PC-3 (cell line): ENCODE data around the gene TACR2. TPM values are rescaled to one million over a fixed set of nuclear protein-coding genes. Genes with fewer than 3 reads are reported as not detected.
"Not testable (repeated sequence)": the region's sequence is repeated elsewhere in the genome, so short reads cannot be mapped to it uniquely, and the experiment has no call there.

Experiments used
- ATAC-seq: fragments of 200-7000 bp; cut with Tn5 transposase; 2 replicates; pipeline ENCODE4 v1.9.1; 2020; ENCODE audit warnings: mild to moderate bottlenecking, moderate library complexity
- BruUV-seq: library from RNA; stranded (reverse); fragments of 400-500 nt; replicated peaks from 2 replicates; lab custom pipeline; 2021; lab: Mats Ljungman, UMichigan
- CTCF ChIA-PET: fragments of 300-600 bp; sonication (Branson Sonifier 250); formaldehyde crosslinking; loops from one replicate; lab custom pipeline; 2022; ENCODE audit warnings: antibody characterized with exemption; lab: Charles Lee
- POLR2A ChIA-PET: fragments of 300-600 bp; sonication (Branson Sonifier 250); formaldehyde crosslinking; loops from one replicate; lab custom pipeline; 2022; ENCODE audit warnings: antibody characterized with exemption; ENCODE audit not compliant: unreplicated experiment; lab: Charles Lee
- DNase-seq: peaks from one replicate; pipeline ENCODE4 v3.0.0-alpha.2; 2015
- H2AFZ ChIP-seq: fragments of 300-600 bp; sonication (generic); 2 replicates; pipeline ENCODE4 v1.6.0; 2016; ENCODE audit warnings: antibody characterized with exemption, low read length
- H3F3A ChIP-seq: fragments of 300-600 bp; sonication (generic); one replicate; pipeline ENCODE4 v1.6.0; 2017; ENCODE audit warnings: antibody characterized with exemption, low read length, control low read depth, mild to moderate bottlenecking; ENCODE audit not compliant: unreplicated experiment
- H3K27ac ChIP-seq: fragments of 300-600 bp; sonication (generic); 2 replicates; pipeline ENCODE4 v1.5.1; 2016; ENCODE audit warnings: mild to moderate bottlenecking, low read length
- H3K27me3 ChIP-seq: fragments of 300-600 bp; sonication (generic); 2 replicates; pipeline ENCODE4 v1.6.1; 2016; ENCODE audit warnings: low read length, mixed read lengths
- H3K36me3 ChIP-seq: fragments of 300-600 bp; sonication (generic); 2 replicates; pipeline ENCODE4 v1.6.1; 2016; ENCODE audit warnings: low read depth, mixed run types, low read length, mixed read lengths
- H3K4me1 ChIP-seq: fragments of 300-600 bp; sonication (generic); 2 replicates; pipeline ENCODE4 v1.5.1; 2016; ENCODE audit warnings: low read length; ENCODE audit not compliant: insufficient read depth
- H3K4me2 ChIP-seq: fragments of 300-600 bp; sonication (generic); 2 replicates; pipeline ENCODE4 v1.6.0; 2016; ENCODE audit warnings: low read length
- H3K4me3 ChIP-seq: fragments of 300-600 bp; sonication (generic); 2 replicates; pipeline ENCODE4 v1.5.1; 2016; ENCODE audit warnings: mild to moderate bottlenecking, low read length, mixed read lengths
- H3K79me2 ChIP-seq: fragments of 300-600 bp; sonication (generic); 2 replicates; pipeline ENCODE4 v1.6.1; 2017; ENCODE audit warnings: low read length, mixed read lengths
- H3K9ac ChIP-seq: fragments of 300-600 bp; sonication (generic); 2 replicates; pipeline ENCODE4 v1.6.0; 2016; ENCODE audit warnings: mild to moderate bottlenecking, low read length
- H3K9me2 ChIP-seq: fragments of 300-600 bp; sonication (generic); replicated peaks from 2 replicates; pipeline ENCODE4 v1.6.1; 2016; ENCODE audit warnings: mixed run types, low read length, mixed read lengths
- H3K9me3 ChIP-seq: fragments of 300-600 bp; sonication (generic); 2 replicates; pipeline ENCODE4 v1.6.1; 2016; ENCODE audit warnings: low read length, mixed read lengths
- H4K20me1 ChIP-seq: fragments of 300-600 bp; sonication (generic); 2 replicates; pipeline ENCODE4 v1.6.1; 2016; ENCODE audit warnings: low read length, mixed read lengths
- CTCF ChIP-seq: fragments of 300-600 bp; sonication (generic); conservative IDR thresholded peaks from 2 replicates; pipeline ENCODE4 v1.5.1; 2017; ENCODE audit warnings: antibody characterized with exemption, low read depth, mild to moderate bottlenecking, low read length
- EZH2 ChIP-seq: fragments of 300-600 bp; sonication (generic); IDR thresholded peaks from one replicate; pipeline ENCODE4 v1.6.1; 2017; ENCODE audit warnings: antibody characterized with exemption, mild to moderate bottlenecking, low read length; ENCODE audit not compliant: unreplicated experiment
- EZH2phosphoT487 ChIP-seq: fragments of 300-600 bp; sonication (generic); IDR thresholded peaks from 2 replicates; pipeline ENCODE4 v1.6.1; 2018; ENCODE audit warnings: mild to moderate bottlenecking, antibody characterized with exemption, low read length, borderline replicate concordance
- intact Hi-C: fragments of 100-400 bp; cut with micrococcal nuclease; formaldehyde crosslinking; loops from 2 replicates; pipeline ENCODE4 v1.9.0; 2023
- total RNA-seq: library from RNA; depleted of rRNA; stranded (reverse); fragments of >200 nt; gene quantifications from 2 replicates; pipeline ENCODE4 v1.2.3, GENCODE V29; 2014

TACR2 gene
- total RNA-seq, 1 experiment from 2014 or later, result 0.40 TPM

GRCh38 chr10:69451784-69452251 is 35.1 kb upstream of the TACR2 start:
- Histone ChIP-seq H3K9me2 (no peaks in the 10 kb centered on the region), H3K4me1 (peaks cover 87% of the 10 kb centered on the region), H3K4me3 (peak overlapping the region; percentile 80), H3K27me3 (no peaks in the 10 kb centered on the region), H3F3A (peaks cover 18% of the 10 kb centered on the region), H3K4me2 (peak overlapping the region; percentile 91), H3K9me3 (no peaks in the 10 kb centered on the region), H3K9ac (peak overlapping the region; percentile 83), H3K36me3 (peaks cover 6% of the 10 kb centered on the region), H2AFZ (peak overlapping the region; percentile 80), H4K20me1 (no peaks in the 10 kb centered on the region), H3K27ac (peak overlapping the region; percentile 50), H3K79me2 (peaks cover 55% of the 10 kb centered on the region)
- intact Hi-C loops, result loop anchor here (1.0 to 2.0 kb wide), 2 partner anchors 23 to 25 kb away; no protein-coding TSS in a partner anchor
- CTCF ChIA-PET, result interaction anchor here (0.6 to 1.2 kb wide), 2 partner anchors 55 to 177 kb away, joined by 5 to 10 read pairs; no protein-coding TSS in a partner anchor
- POLR2A ChIA-PET, result interaction anchor here (0.6 to 1.2 kb wide), 3 partner anchors 12 to 531 kb away, joined by 4 to 6 read pairs (median 5); no protein-coding TSS in a partner anchor
- TF ChIP-seq CTCF (no peak), EZH2phosphoT487 (no peak), EZH2 (no peak)
- DNase-seq (peak; percentile 85), ATAC-seq (peak; percentile 23)
- no TSS peak for BruUV-seq

GRCh38 chr10:69451209-69451783 is 34.6 kb upstream of the TACR2 start, which contains the start of gene TSPAN15:
TSPAN15 (plus strand) TSS chr10:69451465; CDS start chr10:69451595, 130 bp downstream.
- TF ChIP-seq CTCF (no peak), EZH2phosphoT487 (no peak), EZH2 (no peak)
- POLR2A ChIA-PET, result interaction anchor here (0.6 to 1.2 kb wide), 3 partner anchors 11 to 64 kb away, joined by 3 to 5 read pairs (median 4); no protein-coding TSS in a partner anchor
- H4K20me1 ChIP-seq, result no peaks in the 10 kb centered on the region
- peak within 1 kb of the TSS; percentile 83 for H3K9ac ChIP-seq
- H3K4me1 ChIP-seq, result peaks cover 86% of the 10 kb centered on the region
- H3K9me2 ChIP-seq, result no peaks in the 10 kb centered on the region
- no peaks in the 10 kb centered on the region for H3K9me3 ChIP-seq
- H3F3A ChIP-seq, result peaks cover 21% of the 10 kb centered on the region
- peaks cover 50% of the 10 kb centered on the region for H3K79me2 ChIP-seq
- peak within 1 kb of the TSS; percentile 80 for H2AFZ ChIP-seq
- BruUV-seq, result no TSS peak
- CTCF ChIA-PET, result interaction anchor here (0.6 kb wide), 1 partner anchor 65 kb away, joined by 3 read pairs; no protein-coding TSS in a partner anchor
- H3K27me3 ChIP-seq, result no peaks in the 10 kb centered on the region
- H3K36me3 ChIP-seq, result peaks cover 1% of the 10 kb centered on the region
- peak within 1 kb of the TSS; percentile 89 for H3K27ac ChIP-seq
- ATAC-seq (peak; percentile 54), DNase-seq (peak; percentile 99)
- peak within 1 kb of the TSS; percentile 80 for H3K4me3 ChIP-seq
- intact Hi-C loops, result loop anchor here (1.0 to 2.0 kb wide), 2 partner anchors 24 kb away; no protein-coding TSS in a partner anchor
- peak within 1 kb of the TSS; percentile 91 for H3K4me2 ChIP-seq

GRCh38 chr10:69450395-69450794 is 33.7 kb upstream of the TACR2 start:
- Histone ChIP-seq H3K4me1 (peaks cover 88% of the 10 kb centered on the region), H3K4me3 (peak overlapping the region; percentile 80; the same call in 1 of the 2 replicates), H3K4me2 (peak overlapping the region; percentile 91), H3F3A (peaks cover 30% of the 10 kb centered on the region), H3K79me2 (peaks cover 41% of the 10 kb centered on the region), H3K9ac (peak overlapping the region; percentile 28), H3K27ac (peak overlapping the region; percentile 89)
- POLR2A ChIA-PET, result interaction anchor here (0.6 to 1.2 kb wide), 3 partner anchors 11 to 65 kb away, joined by 3 to 7 read pairs (median 5); no protein-coding TSS in a partner anchor
- not testable (repeated sequence) for H3K36me3 ChIP-seq, H3K9me2 ChIP-seq, H3K27me3 ChIP-seq, BruUV-seq, DNase-seq, H4K20me1 ChIP-seq, H3K9me3 ChIP-seq, H2AFZ ChIP-seq, ATAC-seq
- CTCF ChIA-PET, result interaction anchor here (0.5 to 1.5 kb wide), 7 partner anchors 10 to 218 kb away, joined by 3 to 13 read pairs (median 4); no protein-coding TSS in a partner anchor
- intact Hi-C loops, result loop anchor here (2.0 kb wide), 1 partner anchor 24 kb away; no protein-coding TSS in a partner anchor
